HEK293 (cell line): ENCODE measurements around the gene LAG3.

ENCODE experiments used
- CTCF ChIA-PET: fragments of 350-600 bp; formaldehyde crosslinking; extraction: SDS; loops from one replicate; lab custom pipeline; 2021; ENCODE audit warnings: antibody characterized with exemption; lab: Yijun Ruan, JAX
- POLR2A ChIA-PET: fragments of 300-600 bp; formaldehyde crosslinking; extraction: SDS; loops from one replicate; lab custom pipeline; 2020; ENCODE audit warnings: antibody characterized with exemption, inconsistent platforms; lab: Yijun Ruan, JAX
- H3K27ac ChIP-seq: fragments of 200-500 bp; sonication (Bioruptor generic); 2 replicates; pipeline ENCODE4 v1.5.1; 2014; ENCODE audit warnings: low read depth, low read length, control low read depth, inconsistent platforms; ENCODE audit errors: extremely low read depth
- H3K36me3 ChIP-seq, 2 experiments: fragments of 200-500 bp in 1 of 2; sonication (Bioruptor generic) in 1 of 2; 1 replicate in 1 of 2; 2 replicates in 1 of 2; pipeline ENCODE4 v1.5.1; 2014 to 2017; ENCODE audit warnings: inconsistent platforms in 2 of 2, low read length in 2 of 2; ENCODE audit not compliant: control insufficient read depth in 2 of 2, insufficient read depth in 1 of 2
- H3K4me1 ChIP-seq: fragments of 200-500 bp; sonication (Bioruptor generic); 2 replicates; pipeline ENCODE4 v1.5.1; 2014; ENCODE audit warnings: mild to moderate bottlenecking, low read length, inconsistent platforms; ENCODE audit not compliant: control insufficient read depth, insufficient read depth
- H3K4me3 ChIP-seq: 2 replicates; pipeline ENCODE4 v1.5.1; 2011; ENCODE audit warnings: low read depth, mild to moderate bottlenecking, control low read depth, low read length, moderate library complexity
- H3K9me3 ChIP-seq: fragments of 200-500 bp; sonication (Bioruptor generic); 2 replicates; pipeline ENCODE4 v1.5.1; 2014; ENCODE audit warnings: low read depth, low read length, inconsistent platforms; ENCODE audit not compliant: control insufficient read depth, insufficient read depth
- GLIS2 ChIP-seq: fragments of 450-650 bp; formaldehyde crosslinking; IDR thresholded peaks from 2 replicates; pipeline ENCODE4 v1.5.1; 2016; ENCODE audit warnings: missing biosample characterization, missing genetic modification characterization
- KLF10 ChIP-seq: fragments of 450-650 bp; IDR thresholded peaks from 2 replicates; pipeline ENCODE4 v1.5.1; 2018; ENCODE audit warnings: missing biosample characterization, mild to moderate bottlenecking, missing genetic modification characterization
- SP2 ChIP-seq: fragments of 450-650 bp; formaldehyde crosslinking; IDR thresholded peaks from 2 replicates; pipeline ENCODE4 v1.5.1; 2016; ENCODE audit warnings: missing biosample characterization, missing genetic modification characterization
- SP7 ChIP-seq: fragments of 450-650 bp; formaldehyde crosslinking; IDR thresholded peaks from 2 replicates; pipeline ENCODE4 v1.5.1; 2016; ENCODE audit warnings: missing biosample characterization, missing genetic modification characterization
- ZBTB1 ChIP-seq: fragments of 450-650 bp; formaldehyde crosslinking; IDR thresholded peaks from 2 replicates; pipeline ENCODE4 v1.5.1; 2016; ENCODE audit warnings: missing biosample characterization, missing genetic modification characterization
- ZBTB21 ChIP-seq: fragments of 450-650 bp; formaldehyde crosslinking; IDR thresholded peaks from 2 replicates; pipeline ENCODE4 v1.5.1; 2017; ENCODE audit warnings: missing biosample characterization, missing genetic modification characterization
- ZNF10 ChIP-seq: fragments of 450-650 bp; formaldehyde crosslinking; IDR thresholded peaks from 2 replicates; pipeline ENCODE4 v1.5.1; 2017; ENCODE audit warnings: missing biosample characterization, missing genetic modification characterization
- ZNF121 ChIP-seq: fragments of 450-650 bp; formaldehyde crosslinking; IDR thresholded peaks from 2 replicates; pipeline ENCODE4 v1.5.1; 2016; ENCODE audit warnings: missing biosample characterization, missing genetic modification characterization
- ZNF133 ChIP-seq: fragments of 450-650 bp; formaldehyde crosslinking; IDR thresholded peaks from 2 replicates; pipeline ENCODE4 v1.5.1; 2016; ENCODE audit warnings: missing biosample characterization, missing genetic modification characterization
- ZNF157 ChIP-seq: fragments of 450-650 bp; formaldehyde crosslinking; IDR thresholded peaks from 2 replicates; pipeline ENCODE4 v1.5.1; 2016; ENCODE audit warnings: missing biosample characterization, missing genetic modification characterization
- ZNF184 ChIP-seq: fragments of 450-650 bp; IDR thresholded peaks from 2 replicates; pipeline ENCODE4 v1.5.1; 2018; ENCODE audit warnings: missing biosample characterization, mild to moderate bottlenecking, missing genetic modification characterization
- ZNF2 ChIP-seq: fragments of 450-650 bp; formaldehyde crosslinking; IDR thresholded peaks from 2 replicates; pipeline ENCODE4 v1.5.1; 2016; ENCODE audit warnings: missing biosample characterization, missing genetic modification characterization
- ZNF211 ChIP-seq: fragments of 450-650 bp; formaldehyde crosslinking; IDR thresholded peaks from 2 replicates; pipeline ENCODE4 v1.5.1; 2016; ENCODE audit warnings: low read depth, missing biosample characterization, missing genetic modification characterization
- ZNF23 ChIP-seq: fragments of 450-650 bp; formaldehyde crosslinking; IDR thresholded peaks from 2 replicates; pipeline ENCODE4 v1.5.1; 2016; ENCODE audit warnings: missing biosample characterization, missing genetic modification characterization, borderline replicate concordance
- ZNF248 ChIP-seq: fragments of 450-650 bp; formaldehyde crosslinking; IDR thresholded peaks from 2 replicates; pipeline ENCODE4 v1.5.1; 2017; ENCODE audit warnings: missing biosample characterization, missing genetic modification characterization
- ZNF423 ChIP-seq: fragments of 450-650 bp; formaldehyde crosslinking; IDR thresholded peaks from 2 replicates; pipeline ENCODE4 v1.5.1; 2016; ENCODE audit warnings: missing biosample characterization, missing genetic modification characterization
- TF ChIP-seq, protein P1 (sequence below): fragments of 450-650 bp; formaldehyde crosslinking; IDR thresholded peaks from 2 replicates; pipeline ENCODE4 v1.5.1; 2016; ENCODE audit warnings: missing biosample characterization, missing genetic modification characterization, borderline replicate concordance
- TF ChIP-seq, protein P2 (sequence below): fragments of 450-650 bp; formaldehyde crosslinking; IDR thresholded peaks from 2 replicates; pipeline ENCODE4 v1.5.1; 2016; ENCODE audit warnings: missing biosample characterization, missing genetic modification characterization
- TF ChIP-seq, protein P3 (sequence below): fragments of 450-650 bp; formaldehyde crosslinking; IDR thresholded peaks from 2 replicates; pipeline ENCODE4 v1.5.1; 2016; ENCODE audit warnings: missing biosample characterization, missing genetic modification characterization
- TF ChIP-seq, protein P4 (sequence below): fragments of 450-650 bp; formaldehyde crosslinking; IDR thresholded peaks from 2 replicates; pipeline ENCODE4 v1.5.1; 2016; ENCODE audit warnings: missing biosample characterization, missing genetic modification characterization

The LAG3 gene

DNA sequence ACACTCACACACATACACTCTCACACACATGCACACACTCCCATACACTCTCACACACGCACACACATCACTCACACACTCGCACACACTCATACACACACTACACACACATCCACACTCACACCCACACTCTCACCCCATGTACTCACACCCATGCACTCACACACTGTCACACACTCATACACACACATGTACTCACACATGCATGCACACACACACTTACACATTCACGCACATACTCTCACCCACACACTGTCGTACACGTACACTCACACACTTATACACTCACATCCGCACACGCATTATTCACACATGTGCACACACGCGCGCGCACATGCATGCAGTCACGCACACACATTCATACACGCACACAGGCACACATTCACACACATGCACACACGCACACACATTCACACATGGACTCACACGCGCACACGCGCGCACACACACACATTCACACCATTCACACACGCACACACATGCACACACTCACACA is 45.4 kb downstream of the LAG3 start (continued):
- TF ChIP-seq, protein P1, sequence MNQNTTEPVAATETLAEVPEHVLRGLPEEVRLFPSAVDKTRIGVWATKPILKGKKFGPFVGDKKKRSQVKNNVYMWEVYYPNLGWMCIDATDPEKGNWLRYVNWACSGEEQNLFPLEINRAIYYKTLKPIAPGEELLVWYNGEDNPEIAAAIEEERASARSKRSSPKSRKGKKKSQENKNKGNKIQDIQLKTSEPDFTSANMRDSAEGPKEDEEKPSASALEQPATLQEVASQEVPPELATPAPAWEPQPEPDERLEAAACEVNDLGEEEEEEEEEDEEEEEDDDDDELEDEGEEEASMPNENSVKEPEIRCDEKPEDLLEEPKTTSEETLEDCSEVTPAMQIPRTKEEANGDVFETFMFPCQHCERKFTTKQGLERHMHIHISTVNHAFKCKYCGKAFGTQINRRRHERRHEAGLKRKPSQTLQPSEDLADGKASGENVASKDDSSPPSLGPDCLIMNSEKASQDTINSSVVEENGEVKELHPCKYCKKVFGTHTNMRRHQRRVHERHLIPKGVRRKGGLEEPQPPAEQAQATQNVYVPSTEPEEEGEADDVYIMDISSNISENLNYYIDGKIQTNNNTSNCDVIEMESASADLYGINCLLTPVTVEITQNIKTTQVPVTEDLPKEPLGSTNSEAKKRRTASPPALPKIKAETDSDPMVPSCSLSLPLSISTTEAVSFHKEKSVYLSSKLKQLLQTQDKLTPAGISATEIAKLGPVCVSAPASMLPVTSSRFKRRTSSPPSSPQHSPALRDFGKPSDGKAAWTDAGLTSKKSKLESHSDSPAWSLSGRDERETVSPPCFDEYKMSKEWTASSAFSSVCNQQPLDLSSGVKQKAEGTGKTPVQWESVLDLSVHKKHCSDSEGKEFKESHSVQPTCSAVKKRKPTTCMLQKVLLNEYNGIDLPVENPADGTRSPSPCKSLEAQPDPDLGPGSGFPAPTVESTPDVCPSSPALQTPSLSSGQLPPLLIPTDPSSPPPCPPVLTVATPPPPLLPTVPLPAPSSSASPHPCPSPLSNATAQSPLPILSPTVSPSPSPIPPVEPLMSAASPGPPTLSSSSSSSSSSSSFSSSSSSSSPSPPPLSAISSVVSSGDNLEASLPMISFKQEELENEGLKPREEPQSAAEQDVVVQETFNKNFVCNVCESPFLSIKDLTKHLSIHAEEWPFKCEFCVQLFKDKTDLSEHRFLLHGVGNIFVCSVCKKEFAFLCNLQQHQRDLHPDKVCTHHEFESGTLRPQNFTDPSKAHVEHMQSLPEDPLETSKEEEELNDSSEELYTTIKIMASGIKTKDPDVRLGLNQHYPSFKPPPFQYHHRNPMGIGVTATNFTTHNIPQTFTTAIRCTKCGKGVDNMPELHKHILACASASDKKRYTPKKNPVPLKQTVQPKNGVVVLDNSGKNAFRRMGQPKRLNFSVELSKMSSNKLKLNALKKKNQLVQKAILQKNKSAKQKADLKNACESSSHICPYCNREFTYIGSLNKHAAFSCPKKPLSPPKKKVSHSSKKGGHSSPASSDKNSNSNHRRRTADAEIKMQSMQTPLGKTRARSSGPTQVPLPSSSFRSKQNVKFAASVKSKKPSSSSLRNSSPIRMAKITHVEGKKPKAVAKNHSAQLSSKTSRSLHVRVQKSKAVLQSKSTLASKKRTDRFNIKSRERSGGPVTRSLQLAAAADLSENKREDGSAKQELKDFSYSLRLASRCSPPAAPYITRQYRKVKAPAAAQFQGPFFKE (tag by site-specific recombination), result no peak; the same call in 1 of the 2 replicates
- TF ChIP-seq ZNF248, result no peak
- no peak for TF ChIP-seq GLIS2 (tag by site-specific recombination)
- no peak for TF ChIP-seq ZNF211 (tag by site-specific recombination)
- TF ChIP-seq ZNF133, result no peak
- no peak for TF ChIP-seq ZBTB21
- TF ChIP-seq KLF10 (tag by site-specific recombination), result no peak
- no peak for TF ChIP-seq SP7 (tag by site-specific recombination)
- TF ChIP-seq, all 188 proteins: peak for 15

DNA sequence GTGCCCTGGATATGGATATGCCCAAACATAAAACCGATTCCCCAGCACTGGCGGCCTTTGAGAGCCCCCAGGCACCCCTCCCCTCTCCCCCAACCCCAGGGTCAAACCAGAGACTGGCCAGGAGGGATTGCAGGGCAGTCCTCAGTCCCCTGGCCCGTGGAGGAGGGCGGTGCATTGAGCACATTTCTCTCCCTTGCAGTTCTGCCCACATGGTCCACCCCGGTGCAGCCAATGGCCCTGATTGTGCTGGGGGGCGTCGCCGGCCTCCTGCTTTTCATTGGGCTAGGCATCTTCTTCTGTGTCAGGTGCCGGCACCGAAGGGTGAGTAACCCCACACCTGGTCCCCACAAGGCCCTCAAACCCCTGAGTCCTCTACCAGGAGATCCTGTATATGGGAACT is 45.9 kb downstream of the LAG3 start:
- Histone ChIP-seq H3K36me3 (no peaks in the 10 kb centered on the region), H3K4me3 (no peak overlapping the region), H3K9me3 (no peaks in the 10 kb centered on the region), H3K4me1 (peaks cover 6% of the 10 kb centered on the region; the same call in 1 of the 2 replicates), H3K27ac (no peak overlapping the region)
- POLR2A ChIA-PET, result no interaction called here
- TF ChIP-seq ZNF10 (peak; percentile 43; the same call in 1 of the 2 replicates), KLF10 (tag by site-specific recombination) (peak; percentile 94), SP2 (tag by site-specific recombination) (peak; percentile 13; the same call in 1 of the 2 replicates)
- TF ChIP-seq, protein P2, sequence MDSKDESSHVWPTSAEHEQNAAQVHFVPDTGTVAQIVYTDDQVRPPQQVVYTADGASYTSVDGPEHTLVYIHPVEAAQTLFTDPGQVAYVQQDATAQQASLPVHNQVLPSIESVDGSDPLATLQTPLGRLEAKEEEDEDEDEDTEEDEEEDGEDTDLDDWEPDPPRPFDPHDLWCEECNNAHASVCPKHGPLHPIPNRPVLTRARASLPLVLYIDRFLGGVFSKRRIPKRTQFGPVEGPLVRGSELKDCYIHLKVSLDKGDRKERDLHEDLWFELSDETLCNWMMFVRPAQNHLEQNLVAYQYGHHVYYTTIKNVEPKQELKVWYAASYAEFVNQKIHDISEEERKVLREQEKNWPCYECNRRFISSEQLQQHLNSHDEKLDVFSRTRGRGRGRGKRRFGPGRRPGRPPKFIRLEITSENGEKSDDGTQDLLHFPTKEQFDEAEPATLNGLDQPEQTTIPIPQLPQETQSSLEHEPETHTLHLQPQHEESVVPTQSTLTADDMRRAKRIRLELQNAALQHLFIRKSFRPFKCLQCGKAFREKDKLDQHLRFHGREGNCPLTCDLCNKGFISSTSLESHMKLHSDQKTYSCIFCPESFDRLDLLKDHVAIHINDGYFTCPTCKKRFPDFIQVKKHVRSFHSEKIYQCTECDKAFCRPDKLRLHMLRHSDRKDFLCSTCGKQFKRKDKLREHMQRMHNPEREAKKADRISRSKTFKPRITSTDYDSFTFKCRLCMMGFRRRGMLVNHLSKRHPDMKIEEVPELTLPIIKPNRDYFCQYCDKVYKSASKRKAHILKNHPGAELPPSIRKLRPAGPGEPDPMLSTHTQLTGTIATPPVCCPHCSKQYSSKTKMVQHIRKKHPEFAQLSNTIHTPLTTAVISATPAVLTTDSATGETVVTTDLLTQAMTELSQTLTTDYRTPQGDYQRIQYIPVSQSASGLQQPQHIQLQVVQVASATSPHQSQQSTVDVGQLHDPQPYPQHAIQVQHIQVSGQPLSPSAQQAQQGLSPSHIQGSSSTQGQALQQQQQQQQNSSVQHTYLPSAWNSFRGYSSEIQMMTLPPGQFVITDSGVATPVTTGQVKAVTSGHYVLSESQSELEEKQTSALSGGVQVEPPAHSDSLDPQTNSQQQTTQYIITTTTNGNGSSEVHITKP, result peak; percentile 63
- TF ChIP-seq, protein P3, sequence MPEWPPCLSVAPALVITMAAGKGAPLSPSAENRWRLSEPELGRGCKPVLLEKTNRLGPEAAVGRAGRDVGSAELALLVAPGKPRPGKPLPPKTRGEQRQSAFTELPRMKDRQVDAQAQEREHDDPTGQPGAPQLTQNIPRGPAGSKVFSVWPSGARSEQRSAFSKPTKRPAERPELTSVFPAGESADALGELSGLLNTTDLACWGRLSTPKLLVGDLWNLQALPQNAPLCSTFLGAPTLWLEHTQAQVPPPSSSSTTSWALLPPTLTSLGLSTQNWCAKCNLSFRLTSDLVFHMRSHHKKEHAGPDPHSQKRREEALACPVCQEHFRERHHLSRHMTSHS, result no peak
- CTCF ChIA-PET, result interaction anchor here (2.0 kb wide), 1 partner anchor 65 kb away, joined by 9 read pairs; the partner anchor contains the start of gene MLF2

DNA sequence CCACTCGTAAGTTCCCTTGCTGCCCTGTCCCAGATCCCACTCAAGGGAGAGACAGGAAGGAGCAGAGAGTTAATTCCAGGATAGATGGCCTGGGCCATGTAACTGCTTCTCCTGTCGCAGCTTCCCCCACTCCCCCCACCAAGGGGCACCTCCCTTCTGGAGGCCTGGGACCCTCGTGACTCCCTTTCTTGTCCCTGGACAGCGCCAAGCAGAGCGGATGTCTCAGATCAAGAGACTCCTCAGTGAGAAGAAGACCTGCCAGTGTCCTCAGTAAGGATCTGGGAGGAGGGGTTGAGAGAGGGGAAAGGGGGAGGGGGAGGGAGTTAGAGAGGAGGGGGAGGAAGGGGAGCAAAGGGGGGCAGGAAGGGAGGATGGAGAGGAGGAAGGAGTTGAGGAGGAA is 46.3 kb downstream of the LAG3 start:
- CTCF ChIA-PET, result interaction anchor here (2.0 kb wide), 1 partner anchor 66 kb away, joined by 9 read pairs; the partner anchor contains the start of gene MLF2
- TF ChIP-seq ZNF121 (no peak), ZBTB1 (tag by site-specific recombination) (no peak), ZNF423 (tag by site-specific recombination) (no peak), ZNF157 (no peak), ZNF2 (tag by site-specific recombination) (no peak), ZNF23 (tag by site-specific recombination) (no peak), ZNF184 (tag by site-specific recombination) (no peak)
- TF ChIP-seq, protein P2, result no peak
- TF ChIP-seq, protein P4, sequence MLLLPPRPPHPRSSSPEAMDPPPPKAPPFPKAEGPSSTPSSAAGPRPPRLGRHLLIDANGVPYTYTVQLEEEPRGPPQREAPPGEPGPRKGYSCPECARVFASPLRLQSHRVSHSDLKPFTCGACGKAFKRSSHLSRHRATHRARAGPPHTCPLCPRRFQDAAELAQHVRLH (tag by site-specific recombination), result no peak

More for the DNA sequence above, 46.3 kb downstream of the LAG3 start:
- POLR2A ChIA-PET, result no interaction called here
- Histone ChIP-seq H3K36me3 (no peaks in the 10 kb centered on the region), H3K4me3 (no peak overlapping the region), H3K9me3 (no peaks in the 10 kb centered on the region), H3K4me1 (peaks cover 6% of the 10 kb centered on the region; the same call in 1 of the 2 replicates), H3K27ac (no peak overlapping the region)
